KMS-11 (cell line): ENCODE data around the gene SRGAP1.

Experiments
- H2AFZ ChIP-seq: fragments of 200-600 bp; sonication (generic); 2 replicates; pipeline ENCODE4 v1.6.1; 2016; ENCODE audit warnings: antibody characterized with exemption, mixed run types, low read depth
- H3K27ac ChIP-seq: fragments of 200-600 bp; sonication (generic); 2 replicates; pipeline ENCODE4 v1.6.1; 2016; ENCODE audit warnings: mild to moderate bottlenecking, mixed run types
- H3K27me3 ChIP-seq: fragments of 200-600 bp; sonication (generic); 2 replicates; pipeline ENCODE4 v1.6.1; 2017; ENCODE audit warnings: mild to moderate bottlenecking, low read depth, mixed run types, moderate library complexity; ENCODE audit not compliant: insufficient read depth
- H3K36me3 ChIP-seq: fragments of 200-600 bp; sonication (generic); 2 replicates; pipeline ENCODE4 v1.6.1; 2017; ENCODE audit warnings: mild to moderate bottlenecking, mixed run types; ENCODE audit not compliant: insufficient read depth
- H3K4me1 ChIP-seq: fragments of 200-600 bp; sonication (generic); 2 replicates; pipeline ENCODE4 v1.6.1; 2016; ENCODE audit warnings: mild to moderate bottlenecking, low read depth, mixed run types; ENCODE audit not compliant: poor library complexity, severe bottlenecking
- H3K4me2 ChIP-seq: fragments of 200-600 bp; sonication (generic); 2 replicates; pipeline ENCODE4 v1.7.0; 2016; ENCODE audit warnings: mild to moderate bottlenecking, mixed run types
- H3K4me3 ChIP-seq: fragments of 200-600 bp; sonication (generic); IDR thresholded peaks from 2 replicates; pipeline ENCODE4 v1.6.1; 2017; ENCODE audit warnings: low read depth, low read length, mixed read lengths; ENCODE audit not compliant: insufficient read depth
- H3K79me2 ChIP-seq: fragments of 200-600 bp; sonication (generic); 2 replicates; pipeline ENCODE4 v1.6.1; 2016; ENCODE audit warnings: low read depth, mixed run types; ENCODE audit not compliant: insufficient read depth
- H3K9ac ChIP-seq: fragments of 200-600 bp; sonication (generic); 2 replicates; pipeline ENCODE4 v1.6.1; 2016; ENCODE audit warnings: mild to moderate bottlenecking, mixed run types
- H4K20me1 ChIP-seq: fragments of 200-600 bp; sonication (generic); 2 replicates; pipeline ENCODE4 v1.6.1; 2016; ENCODE audit warnings: mild to moderate bottlenecking, mixed run types; ENCODE audit not compliant: insufficient read depth
- TF ChIP-seq, protein P1 (sequence below): fragments of 200-600 bp; sonication (generic); conservative IDR thresholded peaks from 2 replicates; pipeline ENCODE4 v1.6.1; 2017; ENCODE audit warnings: low read depth, mild to moderate bottlenecking, antibody characterized with exemption, low read length, moderate library complexity, mixed read lengths

SRGAP1 gene

DNA sequence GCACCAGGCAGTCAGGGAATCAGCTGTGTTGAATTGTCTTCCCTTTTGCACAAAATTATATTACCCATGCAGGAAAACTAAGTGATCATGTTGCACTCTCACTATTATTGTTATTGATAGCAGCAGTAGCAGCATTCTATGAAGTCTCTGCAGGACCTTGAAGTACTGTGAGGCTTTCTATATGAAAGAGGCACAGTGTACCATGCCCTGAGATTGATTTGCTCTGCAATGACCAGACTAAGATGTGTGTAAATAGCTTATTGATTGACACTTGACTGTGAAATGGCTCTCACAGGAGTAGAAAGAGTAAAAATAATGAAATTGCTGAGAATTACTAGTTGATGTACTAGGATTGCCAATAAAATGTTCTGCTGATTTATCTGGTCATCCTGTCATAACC, 277.7 kb downstream of the SRGAP1 start:
- no peak overlapping the region for H3K4me2 ChIP-seq
- no peak overlapping the region for H2AFZ ChIP-seq
- H3K27me3 ChIP-seq = no peaks in the 10 kb centered on the region
- H3K79me2 ChIP-seq = no peaks in the 10 kb centered on the region
- H3K36me3 ChIP-seq = no peaks in the 10 kb centered on the region
- H3K9ac ChIP-seq = no peak overlapping the region
- H3K27ac ChIP-seq = no peak overlapping the region
- H3K4me3 ChIP-seq = no peak overlapping the region
- no peaks in the 10 kb centered on the region for H3K4me1 ChIP-seq
- no peaks in the 10 kb centered on the region for H4K20me1 ChIP-seq
- TF ChIP-seq, protein P1, sequence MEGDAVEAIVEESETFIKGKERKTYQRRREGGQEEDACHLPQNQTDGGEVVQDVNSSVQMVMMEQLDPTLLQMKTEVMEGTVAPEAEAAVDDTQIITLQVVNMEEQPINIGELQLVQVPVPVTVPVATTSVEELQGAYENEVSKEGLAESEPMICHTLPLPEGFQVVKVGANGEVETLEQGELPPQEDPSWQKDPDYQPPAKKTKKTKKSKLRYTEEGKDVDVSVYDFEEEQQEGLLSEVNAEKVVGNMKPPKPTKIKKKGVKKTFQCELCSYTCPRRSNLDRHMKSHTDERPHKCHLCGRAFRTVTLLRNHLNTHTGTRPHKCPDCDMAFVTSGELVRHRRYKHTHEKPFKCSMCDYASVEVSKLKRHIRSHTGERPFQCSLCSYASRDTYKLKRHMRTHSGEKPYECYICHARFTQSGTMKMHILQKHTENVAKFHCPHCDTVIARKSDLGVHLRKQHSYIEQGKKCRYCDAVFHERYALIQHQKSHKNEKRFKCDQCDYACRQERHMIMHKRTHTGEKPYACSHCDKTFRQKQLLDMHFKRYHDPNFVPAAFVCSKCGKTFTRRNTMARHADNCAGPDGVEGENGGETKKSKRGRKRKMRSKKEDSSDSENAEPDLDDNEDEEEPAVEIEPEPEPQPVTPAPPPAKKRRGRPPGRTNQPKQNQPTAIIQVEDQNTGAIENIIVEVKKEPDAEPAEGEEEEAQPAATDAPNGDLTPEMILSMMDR = no peak

DNA sequence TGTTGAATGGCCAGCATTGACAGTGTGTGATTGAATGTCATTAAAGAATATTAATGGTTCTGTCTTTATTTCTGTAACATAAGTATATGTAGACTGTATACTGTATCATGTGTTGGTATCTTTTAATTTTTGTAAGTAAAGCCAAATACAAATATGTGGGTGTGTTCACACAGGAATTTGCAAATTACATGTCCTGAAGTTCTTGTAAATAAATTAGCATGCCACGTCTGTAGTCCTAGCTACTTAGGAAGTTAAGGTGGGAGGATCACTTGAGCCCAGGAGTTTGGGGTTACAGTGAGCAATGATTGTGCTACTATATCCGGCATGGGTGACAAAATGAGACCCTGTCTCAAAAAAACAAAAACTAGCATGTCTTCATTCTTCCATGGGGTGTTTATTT, 278.5 kb downstream of the SRGAP1 start:
- Histone ChIP-seq H3K27ac (no peak overlapping the region), H3K27me3 (no peaks in the 10 kb centered on the region), H3K36me3 (no peaks in the 10 kb centered on the region), H3K9ac (no peak overlapping the region), H3K4me1 (no peaks in the 10 kb centered on the region), H4K20me1 (no peaks in the 10 kb centered on the region), H3K4me3 (no peak overlapping the region), H3K4me2 (no peak overlapping the region), H3K79me2 (no peaks in the 10 kb centered on the region), H2AFZ (no peak overlapping the region)
- TF ChIP-seq, protein P1 = no peak

DNA sequence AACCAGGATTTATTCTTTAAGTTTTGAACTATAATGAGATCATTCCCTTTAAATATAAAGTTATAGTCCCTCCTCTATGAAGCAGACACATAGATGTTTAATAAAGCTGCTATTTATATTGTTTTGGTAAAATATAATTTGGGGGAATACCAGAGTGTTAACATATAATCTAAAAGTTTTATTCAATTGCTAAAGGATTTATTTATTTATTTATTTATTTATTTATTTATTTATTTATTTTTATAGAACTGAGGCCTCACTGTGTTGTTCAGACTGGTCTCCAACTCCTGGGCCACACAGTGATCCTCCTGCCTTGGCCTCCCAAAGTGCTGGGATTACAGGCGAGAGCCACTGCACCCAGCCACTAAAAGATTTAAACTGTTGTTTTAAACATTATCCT, 278.9 kb downstream of the SRGAP1 start:
- no peaks in the 10 kb centered on the region for H3K79me2 ChIP-seq
- TF ChIP-seq, protein P1 = no peak
- H3K27me3 ChIP-seq = no peaks in the 10 kb centered on the region
- no peaks in the 10 kb centered on the region for H4K20me1 ChIP-seq
- no peak overlapping the region for H3K4me2 ChIP-seq
- H2AFZ ChIP-seq = no peak overlapping the region
- H3K27ac ChIP-seq = no peak overlapping the region
- H3K4me1 ChIP-seq = no peaks in the 10 kb centered on the region
- no peaks in the 10 kb centered on the region for H3K36me3 ChIP-seq
- no peak overlapping the region for H3K4me3 ChIP-seq
- no peak overlapping the region for H3K9ac ChIP-seq

DNA sequence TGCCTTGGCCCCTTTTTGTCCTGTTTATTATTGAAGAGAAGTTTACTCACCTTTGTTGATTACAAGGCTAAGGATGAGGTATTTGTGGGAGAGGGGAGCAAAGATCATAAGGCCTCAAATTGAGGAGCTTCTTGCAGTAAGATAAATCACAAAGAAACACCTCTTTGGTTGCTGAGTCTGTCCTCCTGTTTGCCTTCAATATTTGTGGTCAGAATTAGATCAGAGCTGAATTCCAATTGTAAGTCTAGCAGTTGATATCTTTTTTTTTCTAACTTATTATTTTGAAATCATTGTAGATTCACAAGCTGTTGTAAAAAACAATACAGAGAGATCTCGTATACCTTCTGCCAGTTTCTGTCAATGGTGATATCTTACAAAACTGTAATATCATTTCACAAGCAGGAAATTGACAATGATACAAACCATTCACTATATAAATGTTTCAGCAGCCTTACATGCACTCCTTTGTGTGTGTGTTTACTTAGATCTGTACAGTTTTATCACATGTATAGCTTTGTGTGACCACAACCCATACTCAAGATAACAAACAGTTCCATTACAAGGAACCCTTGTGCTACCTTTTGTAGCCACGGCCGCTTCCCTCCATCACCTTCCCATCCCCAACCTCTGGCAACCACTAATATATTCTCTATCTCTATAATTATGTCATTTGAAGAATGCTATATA, 280.2 kb downstream of the SRGAP1 start:
- TF ChIP-seq, protein P1 = no peak
- Histone ChIP-seq H2AFZ (no peak overlapping the region), H3K4me1 (no peaks in the 10 kb centered on the region), H3K79me2 (no peaks in the 10 kb centered on the region), H3K4me3 (no peak overlapping the region), H3K9ac (no peak overlapping the region), H3K4me2 (no peak overlapping the region), H3K27me3 (no peaks in the 10 kb centered on the region), H4K20me1 (no peaks in the 10 kb centered on the region), H3K27ac (no peak overlapping the region), H3K36me3 (no peaks in the 10 kb centered on the region)
